Naive B cell (primary cell): ENCODE data around the gene HOTAIR. TPM values are rescaled to one million over a fixed set of nuclear protein-coding genes. Genes with fewer than 3 reads are reported as not detected.

Source experiments
- ATAC-seq, 2 donors: fragments of 150-1000 bp; cut with Tn5 transposase; 2 replicates each; pipeline ENCODE4 v1.10.0; 2021; ENCODE audit warnings: low read depth in 2 of 2, mild to moderate bottlenecking in 2 of 2, moderate library complexity in 2 of 2
- DNase-seq: peaks from one replicate; pipeline ENCODE4 v3.0.0; 2022
- H3K27ac Mint-ChIP-seq, 6 donors: one replicate each; pipeline ENCODE4 v1.8.0; 2020 to 2022; ENCODE audit warnings: mild to moderate bottlenecking in 6 of 6, mixed read lengths in 6 of 6, moderate library complexity in 5 of 6, inconsistent platforms in 2 of 6
- H3K27me3 Mint-ChIP-seq, 3 donors: one replicate each; pipeline ENCODE4 v1.8.0; 2021 to 2022; ENCODE audit warnings: mixed read lengths in 3 of 3, mild to moderate bottlenecking in 1 of 3
- H3K36me3 Mint-ChIP-seq, 2 donors: one replicate each; pipeline ENCODE4 v1.8.0; 2020 to 2022; ENCODE audit warnings: mixed read lengths in 2 of 2, inconsistent platforms in 1 of 2, mild to moderate bottlenecking in 1 of 2
- H3K4me1 Mint-ChIP-seq, 3 donors: one replicate each; pipeline ENCODE4 v1.8.0; 2020 to 2022; ENCODE audit warnings: mixed read lengths in 3 of 3, inconsistent platforms in 1 of 3, mild to moderate bottlenecking in 1 of 3, moderate library complexity in 1 of 3
- H3K4me3 Mint-ChIP-seq, 8 donors: one replicate each; pipeline ENCODE4 v1.8.0; 2020 to 2022; ENCODE audit warnings: mild to moderate bottlenecking in 8 of 8, mixed read lengths in 8 of 8, moderate library complexity in 8 of 8, inconsistent platforms in 2 of 8
- H3K9me3 Mint-ChIP-seq, 7 donors: one replicate each; pipeline ENCODE4 v1.8.0; 2020 to 2022; ENCODE audit warnings: mixed read lengths in 7 of 7, mild to moderate bottlenecking in 5 of 7, inconsistent platforms in 2 of 7, moderate library complexity in 1 of 7
- polyA plus RNA-seq, 6 donors: library from polyadenylated mRNA; unstranded; fragments of 300-500 nt; fragmentation: Illumina TruSeq; gene quantifications; one replicate each; pipeline ENCODE4 v1.2.3, GENCODE V29; 2021; ENCODE audit warnings: low read depth in 6 of 6

HOTAIR gene
- polyA plus RNA-seq, 6 donors from 2014 or later: not detected

DNA sequence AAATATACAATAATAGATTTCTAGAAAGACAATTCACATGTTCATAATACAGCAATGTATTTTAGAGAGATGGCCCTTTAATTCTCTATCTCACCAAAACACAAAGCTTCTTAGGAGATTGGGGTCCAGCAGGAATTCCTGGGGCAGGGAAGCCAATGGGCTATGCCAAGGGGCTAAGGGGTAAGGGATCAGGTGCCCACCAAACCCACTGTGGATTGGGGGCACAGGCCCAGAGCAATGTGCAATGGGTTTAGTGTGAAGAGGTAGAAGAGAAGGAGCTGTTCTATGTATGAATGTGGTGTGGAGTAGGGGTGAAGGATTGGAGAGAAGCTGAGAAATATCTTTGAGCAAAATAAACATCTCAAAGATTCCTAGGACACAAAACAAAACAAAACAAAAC, 33.6 kb downstream of the HOTAIR start:
- ATAC-seq (no peak), DNase-seq (no peak)
- peaks cover 73 to 92% (median 90%) of the 10 kb centered on the region in 3 donors for H3K27me3 Mint-ChIP-seq
- H3K4me1 Mint-ChIP-seq: peaks cover 0 to 6% (median 4%) of the 10 kb centered on the region in 3 donors
- no peak overlapping the region for H3K4me3 Mint-ChIP-seq
- peaks cover 0 to 25% (median 3%) of the 10 kb centered on the region in 7 donors for H3K9me3 Mint-ChIP-seq
- no peak overlapping the region for H3K27ac Mint-ChIP-seq
- H3K36me3 Mint-ChIP-seq: no peaks in the 10 kb centered on the region

DNA sequence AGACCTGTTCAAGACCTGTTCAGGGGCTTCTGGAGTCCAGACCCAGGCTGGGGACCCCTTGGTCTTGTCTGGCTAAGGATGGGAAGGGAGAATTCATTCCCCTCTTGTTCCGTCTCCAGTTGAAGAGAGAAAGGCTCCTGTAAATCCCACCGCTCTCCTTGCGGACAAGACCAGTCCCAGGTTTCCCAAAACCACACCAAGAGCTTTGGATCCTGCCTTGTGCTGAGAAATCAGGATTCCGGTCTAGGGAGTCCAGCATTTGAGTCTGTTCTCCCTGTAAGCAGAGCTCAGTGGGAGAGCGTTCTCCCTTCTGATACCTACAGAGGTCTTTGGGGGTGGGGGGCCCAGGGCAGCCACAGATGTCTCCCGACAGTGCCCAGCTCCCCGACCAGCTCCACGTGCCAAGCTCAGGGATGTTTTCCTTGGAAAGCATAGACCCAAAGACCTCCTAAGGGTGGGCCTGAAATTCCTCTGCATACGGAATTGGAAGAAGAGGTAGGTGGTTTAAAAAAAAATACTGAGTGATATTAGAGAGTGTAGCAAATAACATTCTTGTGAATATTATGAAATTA, 34.2 kb downstream of the HOTAIR start:
- Mint-ChIP-seq H3K27ac (peak overlapping the region in 1 of 6 donors; percentile 63), H3K9me3 (peaks cover 0 to 25% (median 5%) of the 10 kb centered on the region in 7 donors), H3K36me3 (no peaks in the 10 kb centered on the region), H3K27me3 (peaks cover 71 to 92% (median 90%) of the 10 kb centered on the region in 3 donors), H3K4me1 (peaks cover 0 to 13% (median 11%) of the 10 kb centered on the region in 3 donors), H3K4me3 (peak overlapping the region in 3 of 8 donors; percentile 2 to 30 (median 26))
- no peak for ATAC-seq
- DNase-seq: no peak

DNA sequence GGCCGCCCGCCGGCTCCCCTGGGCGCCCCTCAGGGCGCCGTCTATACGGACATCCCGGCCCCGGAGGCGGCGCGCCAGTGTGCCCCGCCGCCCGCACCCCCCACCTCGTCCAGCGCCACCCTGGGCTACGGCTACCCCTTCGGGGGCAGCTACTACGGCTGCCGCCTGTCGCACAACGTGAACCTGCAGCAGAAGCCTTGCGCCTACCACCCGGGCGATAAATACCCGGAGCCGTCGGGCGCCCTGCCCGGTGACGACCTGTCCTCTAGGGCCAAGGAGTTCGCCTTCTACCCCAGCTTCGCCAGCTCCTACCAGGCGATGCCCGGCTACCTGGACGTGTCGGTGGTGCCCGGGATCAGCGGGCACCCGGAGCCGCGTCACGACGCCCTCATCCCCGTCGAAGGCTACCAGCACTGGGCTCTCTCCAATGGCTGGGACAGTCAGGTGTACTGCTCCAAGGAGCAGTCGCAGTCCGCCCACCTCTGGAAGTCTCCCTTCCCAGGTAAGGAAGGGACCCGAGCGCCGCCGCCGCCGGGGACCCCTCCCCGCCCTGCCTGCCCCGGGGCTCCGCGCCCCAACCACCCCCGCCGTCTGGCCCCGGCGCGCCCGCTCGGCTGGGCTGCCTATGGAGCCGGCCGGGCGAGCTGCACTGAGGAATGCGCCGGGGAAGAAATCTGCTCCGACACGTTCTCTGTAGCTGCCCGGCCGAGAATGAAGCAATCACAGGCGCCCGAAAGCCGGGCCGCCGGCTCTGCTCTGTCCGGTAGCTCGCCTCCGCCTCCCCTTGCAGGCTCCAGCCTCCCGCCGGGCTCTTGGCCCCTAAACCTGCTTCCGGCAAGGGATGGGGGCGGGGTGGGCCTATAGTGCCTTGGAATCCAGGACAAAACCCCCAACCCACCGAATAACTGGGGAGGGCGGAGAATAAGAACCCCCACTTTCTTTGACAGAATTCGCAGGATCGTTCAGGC, 35.3 kb downstream of the HOTAIR start:
- ATAC-seq: no peak
- no peak for DNase-seq
- no peaks in the 10 kb centered on the region for H3K36me3 Mint-ChIP-seq
- peak overlapping the region in 6 of 8 donors; percentile 2 to 71 (median 44) for H3K4me3 Mint-ChIP-seq
- H3K9me3 Mint-ChIP-seq: peaks cover 0 to 28% (median 5%) of the 10 kb centered on the region in 7 donors
- peaks cover 71 to 92% (median 90%) of the 10 kb centered on the region in 3 donors for H3K27me3 Mint-ChIP-seq
- H3K4me1 Mint-ChIP-seq: peaks cover 0 to 20% (median 17%) of the 10 kb centered on the region in 3 donors
- peak overlapping the region in 4 of 6 donors; percentile 0 to 94 (median 86) for H3K27ac Mint-ChIP-seq

DNA sequence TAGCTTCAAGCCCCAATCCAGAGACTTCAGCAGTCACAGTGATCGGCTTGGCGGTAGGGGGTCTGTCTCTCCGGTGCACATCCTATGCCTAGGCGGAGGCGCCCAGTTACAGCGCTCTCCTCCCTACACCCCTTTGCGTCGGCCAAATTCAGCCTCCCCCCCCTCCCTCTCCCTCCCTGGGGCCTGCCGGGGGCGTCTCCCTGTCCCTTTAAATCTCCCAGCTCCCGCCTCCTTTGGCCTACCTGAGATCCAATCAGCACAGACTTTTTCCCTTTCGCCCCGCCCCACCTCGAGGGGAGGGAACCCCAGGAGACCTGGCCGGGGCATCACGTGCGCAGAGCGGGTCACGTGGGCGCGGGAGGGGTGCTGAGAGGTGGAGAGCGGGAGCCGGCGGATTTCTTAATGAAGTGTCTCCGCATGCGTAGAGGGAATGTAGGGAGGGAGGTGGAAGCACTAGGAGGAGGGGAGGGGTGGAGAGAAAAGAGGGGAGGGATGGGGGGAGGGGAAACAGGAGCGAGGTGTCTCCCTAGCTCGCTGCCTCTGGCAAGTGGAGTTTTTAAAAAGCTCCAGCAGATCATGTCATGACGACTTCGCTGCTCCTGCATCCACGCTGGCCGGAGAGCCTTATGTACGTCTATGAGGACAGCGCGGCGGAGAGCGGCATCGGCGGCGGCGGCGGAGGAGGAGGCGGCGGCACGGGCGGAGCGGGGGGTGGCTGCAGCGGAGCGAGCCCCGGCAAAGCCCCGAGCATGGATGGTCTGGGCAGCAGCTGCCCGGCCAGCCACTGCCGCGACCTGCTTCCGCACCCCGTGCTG, 36.2 kb downstream of the HOTAIR start, which contains the start of gene HOXC13:
Gene HOXC13 (plus strand): TSS at position 506 of the 815 bp plus-strand sequence. CDS start 76 bp downstream, at position 582.
- DNase-seq: no peak
- Mint-ChIP-seq H3K9me3 (peaks cover 0 to 21% (median 5%) of the 10 kb centered on the region in 7 donors), H3K4me1 (peaks cover 0 to 20% (median 17%) of the 10 kb centered on the region in 3 donors), H3K27ac (peak within 1 kb of the TSS in 4 of 6 donors; percentile 0 to 95 (median 93)), H3K4me3 (peak within 1 kb of the TSS in 7 of 8 donors; percentile 20 to 82 (median 66)), H3K27me3 (peaks cover 71 to 92% (median 90%) of the 10 kb centered on the region in 3 donors), H3K36me3 (no peaks in the 10 kb centered on the region)
- peak in 1 of 2 donors; percentile 21 for ATAC-seq

DNA sequence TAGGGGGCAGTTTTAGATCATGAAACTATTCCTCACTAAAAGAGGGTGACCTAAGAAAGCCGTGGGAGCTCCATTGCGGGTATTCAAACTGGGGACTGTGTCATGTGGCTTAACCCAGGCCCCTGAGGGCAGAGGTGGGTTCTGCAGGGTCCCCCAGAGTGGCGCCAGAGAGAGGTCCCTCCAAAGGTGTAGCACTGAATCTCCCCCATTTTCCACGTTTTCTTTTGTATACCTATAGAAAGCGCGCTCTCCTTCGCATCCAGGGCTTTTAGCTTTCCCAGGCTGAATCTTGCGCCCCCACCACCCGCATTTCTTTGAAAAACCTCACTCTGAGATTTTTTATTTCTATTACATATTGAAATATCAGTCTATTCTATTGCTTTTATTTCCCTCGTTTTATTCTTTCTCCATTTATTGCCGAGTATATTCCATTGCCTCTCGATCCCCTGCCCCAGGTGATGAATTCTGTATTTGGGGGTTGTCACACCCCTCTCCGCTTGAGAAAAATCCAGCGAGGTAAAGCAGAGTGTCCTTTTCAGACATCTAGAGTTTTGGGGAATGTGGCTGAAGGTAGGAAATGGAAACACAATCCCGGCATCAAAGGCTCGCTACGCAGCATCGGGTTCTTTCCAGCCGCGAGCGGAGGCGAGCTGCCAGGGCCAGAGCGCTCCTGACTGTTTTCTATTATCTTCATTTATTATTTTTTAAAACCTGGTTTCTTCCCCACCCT, 37.0 kb downstream of the HOTAIR start:
- Mint-ChIP-seq H3K36me3 (no peaks in the 10 kb centered on the region), H3K4me3 (peak overlapping the region in 4 of 8 donors; percentile 34 to 67 (median 60)), H3K4me1 (peaks cover 0 to 20% (median 17%) of the 10 kb centered on the region in 3 donors), H3K27ac (peak overlapping the region in 2 of 6 donors; percentile 30 to 95), H3K9me3 (peaks cover 0 to 21% (median 5%) of the 10 kb centered on the region in 7 donors), H3K27me3 (peaks cover 72 to 92% (median 90%) of the 10 kb centered on the region in 3 donors)
- ATAC-seq (no peak), DNase-seq (no peak)

DNA sequence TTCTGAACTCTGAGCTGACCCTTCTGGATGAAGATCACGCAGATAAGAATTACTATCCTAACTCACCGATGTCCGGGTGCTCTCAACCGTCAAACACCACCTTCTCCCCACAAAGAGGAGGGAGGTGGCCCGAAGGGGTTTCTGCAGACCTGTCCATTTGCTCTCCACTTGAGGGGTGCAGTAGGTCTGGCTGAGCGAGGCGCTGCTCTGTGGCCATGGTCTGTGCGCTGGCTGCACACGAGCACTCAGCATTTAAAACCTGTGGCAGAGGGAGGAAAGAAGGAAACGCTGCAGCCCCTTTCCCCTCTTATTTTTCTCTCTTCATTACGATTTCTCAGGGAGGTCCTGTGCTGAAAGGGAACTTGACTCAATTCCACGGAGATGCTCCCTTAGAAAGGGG, 37.7 kb downstream of the HOTAIR start:
- H3K27ac Mint-ChIP-seq: peak overlapping the region in 3 of 6 donors; percentile 69 to 95 (median 88)
- DNase-seq: no peak
- peaks cover 74 to 92% (median 90%) of the 10 kb centered on the region in 3 donors for H3K27me3 Mint-ChIP-seq
- H3K4me3 Mint-ChIP-seq: peak overlapping the region in 4 of 8 donors; percentile 9 to 67 (median 46)
- no peaks in the 10 kb centered on the region for H3K36me3 Mint-ChIP-seq
- no peak for ATAC-seq
- peaks cover 0 to 20% (median 17%) of the 10 kb centered on the region in 3 donors for H3K4me1 Mint-ChIP-seq
- H3K9me3 Mint-ChIP-seq: peaks cover 0 to 21% (median 5%) of the 10 kb centered on the region in 7 donors

DNA sequence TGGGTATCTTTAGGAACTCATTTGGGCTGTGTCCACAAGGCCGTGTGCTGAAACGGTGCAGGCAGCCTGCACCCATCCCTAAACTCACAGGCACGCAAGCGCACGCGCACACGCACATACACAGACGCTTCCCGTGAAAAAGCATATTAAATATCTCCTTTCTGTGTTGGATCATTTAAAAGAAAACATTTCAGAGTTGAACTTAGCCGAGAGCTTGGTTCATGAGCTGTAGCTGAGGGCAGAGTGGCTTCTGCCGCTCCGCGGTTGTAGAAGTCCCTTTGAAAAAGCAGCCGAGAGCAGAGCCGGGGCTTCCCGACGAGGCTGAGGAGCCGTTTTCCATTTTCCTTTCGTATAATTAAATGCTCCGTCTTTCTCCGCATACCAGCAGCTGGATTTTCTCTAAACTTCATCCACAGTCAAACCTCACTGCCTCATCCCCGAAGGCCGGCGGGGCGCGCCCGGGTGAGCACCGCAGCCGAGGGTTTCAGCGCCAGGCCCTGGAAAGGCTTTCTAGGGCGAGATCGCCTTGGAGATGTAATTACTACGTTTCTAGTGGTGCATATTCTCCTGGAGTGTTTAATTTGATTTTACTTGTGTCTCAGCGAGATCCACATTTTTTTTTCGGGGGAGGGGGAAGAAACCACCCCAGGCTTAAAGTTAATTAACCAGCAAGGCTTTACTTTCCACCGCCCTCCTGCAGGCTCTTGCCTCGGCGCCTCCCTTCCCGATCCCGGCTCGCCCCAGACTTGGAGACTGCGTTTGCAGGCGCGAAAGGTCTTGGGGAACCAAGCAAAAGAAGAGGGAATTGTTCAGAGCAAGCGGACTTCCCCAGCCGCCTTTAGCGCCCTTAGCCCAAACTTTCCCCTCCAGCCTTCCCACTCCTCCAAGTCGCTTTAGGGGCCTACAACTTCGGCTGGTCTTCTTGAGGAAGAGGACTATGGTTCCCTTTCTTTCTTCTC, 39.1 kb downstream of the HOTAIR start:
- peak overlapping the region in 7 of 8 donors; percentile 9 to 87 (median 57) for H3K4me3 Mint-ChIP-seq
- DNase-seq (no peak), ATAC-seq (no peak)
- peaks cover 0 to 20% (median 17%) of the 10 kb centered on the region in 3 donors for H3K4me1 Mint-ChIP-seq
- peaks cover 72 to 92% (median 89%) of the 10 kb centered on the region in 3 donors for H3K27me3 Mint-ChIP-seq
- peaks cover 0 to 21% (median 6%) of the 10 kb centered on the region in 7 donors for H3K9me3 Mint-ChIP-seq
- H3K36me3 Mint-ChIP-seq: no peaks in the 10 kb centered on the region
- H3K27ac Mint-ChIP-seq: peak overlapping the region in 5 of 6 donors; percentile 22 to 74 (median 47)

DNA sequence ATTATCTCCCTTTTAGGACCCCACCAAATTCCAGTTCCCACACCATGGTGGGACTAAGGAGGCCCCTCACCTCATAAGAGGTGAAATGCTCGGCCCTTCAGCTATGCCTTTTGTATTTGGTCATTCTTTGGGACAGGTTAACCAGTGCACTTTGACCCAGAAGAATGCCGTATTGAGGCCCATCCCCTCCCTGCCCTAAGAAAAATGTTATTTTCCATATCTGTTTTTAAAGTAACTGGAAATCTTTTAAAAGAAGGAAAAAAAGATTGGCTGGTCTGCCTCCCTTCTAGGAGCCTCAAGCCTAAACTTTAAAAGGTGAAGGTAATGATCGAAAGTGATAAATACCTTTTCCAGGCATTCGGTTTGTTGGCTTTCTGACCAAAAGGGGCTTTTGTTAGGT, 41.8 kb downstream of the HOTAIR start:
- Mint-ChIP-seq H3K36me3 (peaks cover 0 to 4% of the 10 kb centered on the region in 2 donors), H3K4me3 (no peak overlapping the region), H3K27ac (no peak overlapping the region), H3K27me3 (peaks cover 88 to 100% (median 97%) of the 10 kb centered on the region in 3 donors), H3K9me3 (peaks cover 0 to 19% (median 5%) of the 10 kb centered on the region in 7 donors), H3K4me1 (peaks cover 0 to 22% (median 14%) of the 10 kb centered on the region in 3 donors)
- ATAC-seq: no peak
- DNase-seq: no peak

DNA sequence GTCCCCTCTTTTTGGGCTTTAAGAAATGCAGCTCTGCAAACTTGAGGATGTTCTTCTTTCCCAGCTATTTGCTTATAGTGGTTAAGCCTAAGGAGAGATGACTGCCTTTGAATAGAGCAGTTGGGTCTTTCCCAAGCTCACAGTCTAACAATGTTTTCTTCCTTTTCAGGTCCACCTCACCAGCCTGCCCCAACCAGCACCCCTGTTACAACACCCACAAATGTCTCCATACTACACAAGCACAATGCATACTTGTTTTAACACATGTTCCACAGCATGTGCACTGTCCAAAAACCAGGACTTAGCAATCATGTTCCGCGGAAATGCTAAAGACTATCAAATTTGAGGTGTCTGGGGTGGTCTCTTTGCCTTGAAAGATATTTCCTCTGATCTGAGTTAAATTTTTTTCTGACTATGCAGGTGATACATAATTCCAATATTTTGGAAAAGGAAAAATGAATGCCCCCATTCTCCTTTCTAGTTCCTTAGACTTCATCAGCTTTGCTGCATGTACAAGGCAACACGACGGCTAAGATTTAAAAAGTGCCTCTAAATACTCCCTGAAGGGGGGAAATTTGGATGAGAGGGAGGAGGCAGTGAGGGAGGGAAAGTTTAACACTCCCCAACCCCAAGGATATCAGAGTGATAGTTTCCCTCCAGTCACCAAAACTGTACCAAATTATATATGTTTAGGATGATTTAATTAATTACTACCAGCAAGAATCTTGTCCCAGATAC, 42.7 kb downstream of the HOTAIR start:
- DNase-seq (no peak), ATAC-seq (no peak)
- Mint-ChIP-seq H3K27me3 (peaks cover 84 to 97% (median 96%) of the 10 kb centered on the region in 3 donors), H3K4me3 (no peak overlapping the region), H3K36me3 (peaks cover 0 to 4% of the 10 kb centered on the region in 2 donors), H3K9me3 (peaks cover 0 to 19% (median 5%) of the 10 kb centered on the region in 7 donors), H3K27ac (no peak overlapping the region), H3K4me1 (peaks cover 0 to 20% (median 14%) of the 10 kb centered on the region in 3 donors)

DNA sequence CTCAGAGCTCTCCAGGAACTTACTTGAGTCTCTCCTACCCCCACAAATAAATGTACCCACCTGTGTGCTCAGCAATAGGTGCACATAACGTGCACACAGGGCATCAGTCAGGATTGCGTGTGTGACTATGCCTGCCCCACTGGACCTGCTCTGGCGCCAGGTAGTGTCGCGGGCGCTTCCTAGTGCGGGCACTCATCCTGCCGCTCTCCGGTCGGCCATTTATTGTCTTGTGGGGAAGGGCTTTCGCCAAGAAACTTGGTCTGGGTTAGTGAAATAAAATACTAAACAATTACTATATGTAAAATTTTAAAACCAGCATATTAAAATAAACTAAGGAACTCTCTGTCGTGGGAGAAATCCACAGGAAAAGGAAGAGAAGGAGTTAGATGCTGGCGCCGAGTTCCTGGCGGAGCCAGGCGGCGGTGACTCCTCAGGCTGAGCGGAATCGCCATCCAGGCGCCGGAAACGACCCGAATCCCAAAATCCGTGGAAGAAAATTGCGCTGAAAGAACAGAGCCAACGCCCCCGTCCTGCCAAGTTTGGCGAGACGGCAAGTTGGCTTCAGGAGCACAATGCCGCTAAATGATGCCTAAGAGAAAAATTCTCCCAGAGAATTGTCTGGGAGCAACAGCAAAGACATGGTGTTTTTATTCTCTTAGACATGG, 44.0 kb downstream of the HOTAIR start:
- Mint-ChIP-seq H3K4me1 (peaks cover 0 to 14% (median 9%) of the 10 kb centered on the region in 3 donors), H3K27ac (peak overlapping the region in 1 of 6 donors; percentile 1), H3K4me3 (peak overlapping the region in 1 of 8 donors; percentile 22), H3K9me3 (peaks cover 0 to 23% (median 3%) of the 10 kb centered on the region in 7 donors), H3K27me3 (peaks cover 84 to 97% (median 96%) of the 10 kb centered on the region in 3 donors), H3K36me3 (peaks cover 0 to 4% of the 10 kb centered on the region in 2 donors)
- DNase-seq (no peak), ATAC-seq (no peak)
